ENCODE measurements around the gene TRABD2B.

DNA sequence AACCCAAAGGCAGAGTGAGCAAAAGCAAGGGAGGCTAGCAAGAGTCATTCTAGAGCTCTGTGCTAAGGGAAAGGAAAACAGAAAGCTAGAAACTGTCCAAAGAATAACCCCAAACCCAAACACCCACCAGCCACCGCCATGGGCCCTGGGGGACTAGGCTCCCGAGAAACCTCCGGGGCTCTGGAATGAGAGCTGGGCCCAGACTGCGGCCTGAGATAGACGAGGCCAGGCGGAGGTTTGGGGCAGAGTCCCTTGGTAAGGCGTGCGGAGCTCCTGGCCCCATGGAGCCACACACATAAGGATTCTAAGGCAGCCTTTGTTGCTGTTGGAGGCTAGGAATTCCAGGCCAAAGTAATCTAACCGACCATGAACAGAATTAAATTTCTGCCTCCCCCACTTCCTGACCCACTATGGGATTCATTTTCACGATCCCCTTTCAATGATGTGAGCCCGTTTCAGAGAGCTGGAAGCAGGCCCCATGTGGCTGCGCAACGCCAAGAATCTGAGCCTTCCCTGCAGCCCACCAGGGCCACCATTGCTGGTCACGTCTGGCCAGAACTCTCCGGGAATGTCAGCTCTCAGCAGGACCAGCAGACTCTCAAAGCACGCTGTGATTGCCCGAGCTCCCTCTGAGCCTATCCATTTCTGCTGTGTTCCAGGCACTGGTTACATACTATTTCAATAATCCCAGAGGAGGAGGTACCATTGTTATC is 145.0 kb downstream of the TRABD2B start:
- TF ChIP-seq CTCF (IDR thresholded peaks at IDR 0.05 in 4 of 5, conservative IDR thresholded peaks at IDR 0.05 in 1 of 5) (no peak), POLR2A (IDR thresholded peaks at IDR 0.05) (no peak)
